ENCODE results near the gene COX7A1. TPM values are rescaled to one million over a fixed set of nuclear protein-coding genes. Genes with fewer than 3 reads are reported as not detected.

The COX7A1 gene
- total RNA-seq, 4 donors from 2014 or later = 50.4 to 66.6 (median 61.7) TPM

- H3K4me1 ChIP-seq = peaks cover 0 to 36% (median 9%) of the 10 kb centered on the region in 3 donors
- no peak overlapping the region for H3K27ac ChIP-seq
- H3K4me3 ChIP-seq = no peak overlapping the region
- H3K36me3 ChIP-seq = peaks cover 0 to 95% of the 10 kb centered on the region in 2 donors
- no peaks in the 10 kb centered on the region for H3K27me3 ChIP-seq
- WGBS, 2 donors (ENCODE audit: low coverage in 1 of 2) = 88 to 92% methylated on average over 12 to 17 of the region's 18 CpGs
- no peaks in the 10 kb centered on the region for H3K9me3 ChIP-seq
- no peak for ATAC-seq
- TF ChIP-seq EP300 (IDR thresholded peaks at IDR 0.05) (no peak), POLR2A (IDR thresholded peaks at IDR 0.05) (no peak), CTCF (IDR thresholded peaks at IDR 0.05) (no peak), POLR2AphosphoS5 (IDR thresholded peaks at IDR 0.05) (no peak)
These were observed 31.3 kb downstream of the COX7A1 start for GRCh38 chr19:36120984-36121358.

GRCh38 chr19:36120092-36120983 is 31.9 kb downstream of the COX7A1 start:
- 73 to 83% methylated on average over 3 to 14 of the region's 26 CpGs for WGBS, 2 donors (ENCODE audit: low coverage in 1 of 2)
- ATAC-seq = no peak

GRCh38 chr19:36116344-36116637 is 36.0 kb downstream of the COX7A1 start:
- peak overlapping the region in 3 of 4 donors; percentile 91 to 96 (median 95) for H3K27ac ChIP-seq
- TF ChIP-seq POLR2A (IDR thresholded peaks at IDR 0.05) (no peak), CTCF (IDR thresholded peaks at IDR 0.05) (no peak), EP300 (IDR thresholded peaks at IDR 0.05) (no peak), POLR2AphosphoS5 (IDR thresholded peaks at IDR 0.05) (no peak)
- ATAC-seq = no peak
- no peaks in the 10 kb centered on the region for H3K9me3 ChIP-seq
- no peaks in the 10 kb centered on the region for H3K27me3 ChIP-seq
- H3K4me1 ChIP-seq = peaks cover 0 to 56% (median 18%) of the 10 kb centered on the region in 3 donors
- 85% methylated on average over 1 of the region's 1 CpG; no CpG with 5 or more reads in 1 of the 2 donors for WGBS, 2 donors (ENCODE audit: low coverage in 1 of 2)
- H3K36me3 ChIP-seq = peaks cover 0 to 71% of the 10 kb centered on the region in 2 donors
- H3K4me3 ChIP-seq = peak overlapping the region in 1 of 2 donors; percentile 89

More at GRCh38 chr19:36120092-36120983, 31.9 kb downstream of the COX7A1 start:
- Histone ChIP-seq H3K4me1 (peaks cover 0 to 40% (median 11%) of the 10 kb centered on the region in 3 donors), H3K27me3 (no peaks in the 10 kb centered on the region), H3K36me3 (peaks cover 0 to 89% of the 10 kb centered on the region in 2 donors), H3K9me3 (no peaks in the 10 kb centered on the region), H3K27ac (no peak overlapping the region), H3K4me3 (no peak overlapping the region)
- TF ChIP-seq CTCF (IDR thresholded peaks at IDR 0.05) (no peak), POLR2A (IDR thresholded peaks at IDR 0.05) (no peak)

GRCh38 chr19:36115453-36116343 is 36.5 kb downstream of the COX7A1 start, which contains the start of gene TBCB:
Gene TBCB (plus strand): TSS chr19:36115468. CDS start chr19:36115561, 93 bp downstream.
- Histone ChIP-seq H3K27me3 (no peaks in the 10 kb centered on the region), H3K4me1 (peaks cover 0 to 56% (median 18%) of the 10 kb centered on the region in 3 donors), H3K36me3 (peaks cover 0 to 71% of the 10 kb centered on the region in 2 donors), H3K4me3 (peak within 1 kb of the TSS; percentile 55 to 89), H3K9me3 (no peaks in the 10 kb centered on the region), H3K27ac (peak within 1 kb of the TSS; percentile 68 to 96 (median 93))
- WGBS, 2 donors (ENCODE audit: low coverage in 1 of 2) = 4 to 10% methylated on average over 6 to 10 of the region's 59 CpGs
- TF ChIP-seq EP300 (IDR thresholded peaks at IDR 0.05) = no peak
- peak; percentile 68 to 70 for TF ChIP-seq POLR2A (IDR thresholded peaks at IDR 0.05)
- peak; percentile 83 for TF ChIP-seq POLR2AphosphoS5 (IDR thresholded peaks at IDR 0.05)
- TF ChIP-seq CTCF (IDR thresholded peaks at IDR 0.05) = no peak
- ATAC-seq = peak; percentile 56
